WTC11 (cell line): ENCODE results near the gene APOL6. TPM values are rescaled to one million over a fixed set of nuclear protein-coding genes. Genes with fewer than 3 reads are reported as not detected.

Experiments used
- ATAC-seq: fragments of 200-7000 bp; cut with Tn5 transposase; 2 replicates; pipeline ENCODE4 v1.10.0; 2021; ENCODE audit warnings: mild to moderate bottlenecking, moderate library complexity
- Bru-seq: library from RNA; stranded (reverse); fragments of 400-500 nt; gene quantifications from one replicate; lab custom pipeline; 2021; lab: Mats Ljungman, UMichigan
- CTCF ChIA-PET: fragments of 300-600 bp; sonication (Branson Sonifier 250); formaldehyde crosslinking; loops from one replicate; lab custom pipeline; 2021; ENCODE audit warnings: antibody characterized with exemption; lab: Charles Lee
- POLR2A ChIA-PET: fragments of 350-600 bp; sonication (Branson Sonifier 250); formaldehyde crosslinking; loops from one replicate; lab custom pipeline; 2021; ENCODE audit warnings: antibody characterized with exemption; lab: Charles Lee
- DNase-seq: peaks from one replicate; pipeline ENCODE4 v3.0.0; 2021; ENCODE audit warnings: low spot score
- H3K27ac Mint-ChIP-seq: 2 replicates; pipeline ENCODE4 v1.8.0; 2021; ENCODE audit warnings: mixed read lengths
- H3K27me3 Mint-ChIP-seq: 2 replicates; pipeline ENCODE4 v1.8.0; 2021; ENCODE audit warnings: low read depth, mild to moderate bottlenecking, moderate library complexity, mixed read lengths
- H3K36me3 Mint-ChIP-seq: 2 replicates; pipeline ENCODE4 v1.8.0; 2021; ENCODE audit warnings: mixed read lengths
- H3K4me1 Mint-ChIP-seq: 2 replicates; pipeline ENCODE4 v1.8.0; 2022; ENCODE audit warnings: mixed read lengths
- H3K4me3 Mint-ChIP-seq: 2 replicates; pipeline ENCODE4 v1.8.0; 2021; ENCODE audit warnings: mild to moderate bottlenecking, moderate library complexity, mixed read lengths
- H3K9me3 Mint-ChIP-seq: 2 replicates; pipeline ENCODE4 v1.8.0; 2021; ENCODE audit warnings: mixed read lengths
- ATF1 ChIP-seq: sonication (generic); formaldehyde crosslinking; IDR thresholded peaks from 2 replicates; pipeline ENCODE4 v1.8.1; 2023; ENCODE audit warnings: mild to moderate bottlenecking, moderate library complexity, missing genetic modification reagents
- GABPB1 ChIP-seq: sonication (generic); formaldehyde crosslinking; IDR thresholded peaks from 2 replicates; pipeline ENCODE4 v1.8.1; 2023; ENCODE audit warnings: mild to moderate bottlenecking, missing genetic modification reagents
- ZNF317 ChIP-seq: sonication (generic); formaldehyde crosslinking; IDR thresholded peaks from 2 replicates; pipeline ENCODE4 v1.8.1; 2023; ENCODE audit warnings: low read depth, mild to moderate bottlenecking, moderate library complexity, missing genetic modification reagents, borderline replicate concordance
- ZNF423 ChIP-seq: fragments of 250-450 bp; sonication (Bioruptor Pico); IDR thresholded peaks from 2 replicates; pipeline ENCODE4 v2.1.2; 2022; ENCODE audit warnings: mild to moderate bottlenecking, moderate library complexity
- long read RNA-seq, 3 experiments: library from RNA in 1 of 3; library from capped mRNA in 1 of 3; library from polyadenylated mRNA in 1 of 3; unstranded in 2 of 3; stranded (forward) in 1 of 3; transcript quantifications; one replicate each; pipeline ENCODE4 v2.0.0, GENCODE V29; 2021
- total RNA-seq: library from RNA; stranded (reverse); gene quantifications from 3 replicates; pipeline ENCODE4 v1.2.3, GENCODE V29; 2021
- TF ChIP-seq, protein P1 (sequence below): sonication (generic); formaldehyde crosslinking; IDR thresholded peaks from 2 replicates; pipeline ENCODE4 v1.8.1; 2022; ENCODE audit warnings: mild to moderate bottlenecking, moderate library complexity, missing genetic modification reagents
- TF ChIP-seq, protein P2 (sequence below): fragments of 250-450 bp; sonication (Bioruptor Pico); IDR thresholded peaks from 2 replicates; pipeline ENCODE4 v1.9.0; 2021; ENCODE audit warnings: mild to moderate bottlenecking, borderline replicate concordance
- TF ChIP-seq, protein P3 (sequence below): sonication (generic); formaldehyde crosslinking; IDR thresholded peaks from 2 replicates; pipeline ENCODE4 v1.8.0; 2022; ENCODE audit warnings: mild to moderate bottlenecking, missing genetic modification reagents

Gene APOL6, protein sequence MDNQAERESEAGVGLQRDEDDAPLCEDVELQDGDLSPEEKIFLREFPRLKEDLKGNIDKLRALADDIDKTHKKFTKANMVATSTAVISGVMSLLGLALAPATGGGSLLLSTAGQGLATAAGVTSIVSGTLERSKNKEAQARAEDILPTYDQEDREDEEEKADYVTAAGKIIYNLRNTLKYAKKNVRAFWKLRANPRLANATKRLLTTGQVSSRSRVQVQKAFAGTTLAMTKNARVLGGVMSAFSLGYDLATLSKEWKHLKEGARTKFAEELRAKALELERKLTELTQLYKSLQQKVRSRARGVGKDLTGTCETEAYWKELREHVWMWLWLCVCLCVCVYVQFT
- total RNA-seq, result 0.17 to 0.27 TPM (median 0.21 TPM) in 3 replicates
- percentile 12 among the genes with signal in this experiment for Bru-seq, nascent RNA
- long read RNA-seq, experiment 1, result 0 reads
- long read RNA-seq, experiment 2, partial matches to known transcripts, result 0 of 1 reads
- long read RNA-seq, experiment 2, other reads (novel, unspliced or antisense), result 1 of 1 reads
- long read RNA-seq, experiment 3, result 0 reads

DNA sequence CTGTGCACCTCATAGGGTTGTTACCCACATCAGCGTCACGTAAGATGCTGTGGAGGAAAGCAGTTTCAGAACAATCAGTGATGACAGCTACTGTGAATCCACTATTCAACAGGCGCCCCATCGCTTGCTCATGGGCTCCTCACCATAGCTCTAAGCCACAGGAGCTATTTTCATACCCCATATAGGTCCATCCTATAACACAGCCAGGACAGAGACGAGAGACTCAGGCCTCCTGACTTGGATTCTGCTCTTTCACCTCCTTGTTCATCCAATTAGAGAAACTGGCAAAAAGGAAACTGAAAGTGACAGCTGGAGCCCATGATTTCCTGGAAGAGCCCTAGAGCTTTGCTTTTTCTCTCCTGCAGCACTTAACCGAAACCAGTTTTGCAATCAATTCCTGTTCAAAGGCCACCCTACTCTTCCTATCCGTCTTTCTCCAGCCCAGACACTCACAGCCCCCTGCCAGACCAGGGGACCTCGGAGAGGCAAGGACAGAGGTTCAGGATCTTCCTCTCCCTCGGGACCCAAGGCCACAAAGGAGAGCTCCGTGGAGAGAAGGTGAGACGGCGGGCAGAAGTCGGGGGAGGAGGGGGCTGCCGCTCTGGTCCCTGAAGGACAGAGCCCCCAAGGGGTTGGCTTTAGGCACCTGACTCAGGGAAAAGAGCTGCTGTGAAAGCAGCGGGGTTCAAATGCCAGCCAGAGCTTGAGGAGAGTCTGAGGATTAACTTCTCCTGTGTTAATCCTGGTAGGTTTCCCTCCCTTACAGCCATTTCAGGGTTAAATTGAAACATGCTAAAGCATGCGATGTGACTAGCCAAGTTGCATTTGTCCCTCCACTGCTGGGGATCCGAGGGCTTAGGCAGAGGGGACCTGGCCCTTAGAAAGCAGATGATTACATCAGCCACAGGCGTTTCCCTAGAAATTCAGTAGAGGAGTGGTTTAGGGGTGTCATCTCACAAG lies at the start of gene APOL6:
Gene APOL6, plus strand, starts transcription at position 381 of the 960 bp plus-strand sequence. CDS start 7,980 bp downstream, outside the sequence.
- POLR2A ChIA-PET, result interaction anchor here (0.6 to 0.7 kb wide), 2 partner anchors 16 to 27 kb away, joined by 3 to 5 read pairs; no protein-coding TSS in a partner anchor
- peaks cover 5% of the 10 kb centered on the region for H3K27me3 Mint-ChIP-seq
- H3K4me3 Mint-ChIP-seq, result no peak within 1 kb of the TSS

DNA sequence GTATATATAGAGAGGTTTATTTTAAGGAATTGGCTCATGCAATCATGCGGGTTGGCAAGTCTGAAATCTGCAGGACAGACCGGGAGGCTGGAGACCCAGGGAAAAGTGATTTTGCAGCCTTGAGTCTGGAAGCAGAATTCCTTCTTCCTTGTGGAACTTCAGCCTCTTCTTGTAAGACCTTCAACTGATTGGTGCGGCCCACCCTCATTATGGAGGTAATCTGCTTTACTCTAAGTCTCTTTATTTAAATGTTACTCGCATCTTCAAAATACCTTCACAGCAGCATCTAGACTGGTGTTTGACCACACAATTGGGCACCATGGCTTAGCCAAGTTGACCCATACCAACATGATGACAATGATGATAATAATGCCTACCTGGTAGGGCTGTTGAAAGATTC lies 48.9 kb upstream of the APOL6 start:
- CTCF ChIA-PET, result no interaction called here
- TF ChIP-seq, protein P1, sequence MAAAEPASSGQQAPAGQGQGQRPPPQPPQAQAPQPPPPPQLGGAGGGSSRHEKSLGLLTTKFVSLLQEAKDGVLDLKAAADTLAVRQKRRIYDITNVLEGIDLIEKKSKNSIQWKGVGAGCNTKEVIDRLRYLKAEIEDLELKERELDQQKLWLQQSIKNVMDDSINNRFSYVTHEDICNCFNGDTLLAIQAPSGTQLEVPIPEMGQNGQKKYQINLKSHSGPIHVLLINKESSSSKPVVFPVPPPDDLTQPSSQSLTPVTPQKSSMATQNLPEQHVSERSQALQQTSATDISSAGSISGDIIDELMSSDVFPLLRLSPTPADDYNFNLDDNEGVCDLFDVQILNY, result no peak
- Mint-ChIP-seq H3K4me1 (no peaks in the 10 kb centered on the region), H3K4me3 (no peak overlapping the region), H3K9me3 (no peaks in the 10 kb centered on the region), H3K27me3 (peaks cover 5% of the 10 kb centered on the region; the same call in 1 of the 2 replicates), H3K27ac (no peak overlapping the region), H3K36me3 (no peaks in the 10 kb centered on the region)
- ATAC-seq (no peak), DNase-seq (no peak)
- POLR2A ChIA-PET, result no interaction called here

More for the DNA sequence above, at the start of gene APOL6:
- TF ChIP-seq, protein P2, sequence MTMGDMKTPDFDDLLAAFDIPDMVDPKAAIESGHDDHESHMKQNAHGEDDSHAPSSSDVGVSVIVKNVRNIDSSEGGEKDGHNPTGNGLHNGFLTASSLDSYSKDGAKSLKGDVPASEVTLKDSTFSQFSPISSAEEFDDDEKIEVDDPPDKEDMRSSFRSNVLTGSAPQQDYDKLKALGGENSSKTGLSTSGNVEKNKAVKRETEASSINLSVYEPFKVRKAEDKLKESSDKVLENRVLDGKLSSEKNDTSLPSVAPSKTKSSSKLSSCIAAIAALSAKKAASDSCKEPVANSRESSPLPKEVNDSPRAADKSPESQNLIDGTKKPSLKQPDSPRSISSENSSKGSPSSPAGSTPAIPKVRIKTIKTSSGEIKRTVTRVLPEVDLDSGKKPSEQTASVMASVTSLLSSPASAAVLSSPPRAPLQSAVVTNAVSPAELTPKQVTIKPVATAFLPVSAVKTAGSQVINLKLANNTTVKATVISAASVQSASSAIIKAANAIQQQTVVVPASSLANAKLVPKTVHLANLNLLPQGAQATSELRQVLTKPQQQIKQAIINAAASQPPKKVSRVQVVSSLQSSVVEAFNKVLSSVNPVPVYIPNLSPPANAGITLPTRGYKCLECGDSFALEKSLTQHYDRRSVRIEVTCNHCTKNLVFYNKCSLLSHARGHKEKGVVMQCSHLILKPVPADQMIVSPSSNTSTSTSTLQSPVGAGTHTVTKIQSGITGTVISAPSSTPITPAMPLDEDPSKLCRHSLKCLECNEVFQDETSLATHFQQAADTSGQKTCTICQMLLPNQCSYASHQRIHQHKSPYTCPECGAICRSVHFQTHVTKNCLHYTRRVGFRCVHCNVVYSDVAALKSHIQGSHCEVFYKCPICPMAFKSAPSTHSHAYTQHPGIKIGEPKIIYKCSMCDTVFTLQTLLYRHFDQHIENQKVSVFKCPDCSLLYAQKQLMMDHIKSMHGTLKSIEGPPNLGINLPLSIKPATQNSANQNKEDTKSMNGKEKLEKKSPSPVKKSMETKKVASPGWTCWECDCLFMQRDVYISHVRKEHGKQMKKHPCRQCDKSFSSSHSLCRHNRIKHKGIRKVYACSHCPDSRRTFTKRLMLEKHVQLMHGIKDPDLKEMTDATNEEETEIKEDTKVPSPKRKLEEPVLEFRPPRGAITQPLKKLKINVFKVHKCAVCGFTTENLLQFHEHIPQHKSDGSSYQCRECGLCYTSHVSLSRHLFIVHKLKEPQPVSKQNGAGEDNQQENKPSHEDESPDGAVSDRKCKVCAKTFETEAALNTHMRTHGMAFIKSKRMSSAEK, result no peak
- TF ChIP-seq GABPB1 (CRISPR knock-in tag), result peak; percentile 92
- TF ChIP-seq, all 79 proteins: peak for 1
- no peak for DNase-seq
- Mint-ChIP-seq H3K9me3 (peaks cover 5% of the 10 kb centered on the region), H3K27ac (peak within 1 kb of the TSS; percentile 69; the same call in 1 of the 2 replicates), H3K4me1 (peaks cover 17% of the 10 kb centered on the region), H3K36me3 (peaks cover 3% of the 10 kb centered on the region)
- ATAC-seq, result peak; percentile 61
- CTCF ChIA-PET, result interaction anchor here (0.9 to 1.7 kb wide), 5 partner anchors 11 to 476 kb away, joined by 4 to 11 read pairs (median 7); no protein-coding TSS in a partner anchor

DNA sequence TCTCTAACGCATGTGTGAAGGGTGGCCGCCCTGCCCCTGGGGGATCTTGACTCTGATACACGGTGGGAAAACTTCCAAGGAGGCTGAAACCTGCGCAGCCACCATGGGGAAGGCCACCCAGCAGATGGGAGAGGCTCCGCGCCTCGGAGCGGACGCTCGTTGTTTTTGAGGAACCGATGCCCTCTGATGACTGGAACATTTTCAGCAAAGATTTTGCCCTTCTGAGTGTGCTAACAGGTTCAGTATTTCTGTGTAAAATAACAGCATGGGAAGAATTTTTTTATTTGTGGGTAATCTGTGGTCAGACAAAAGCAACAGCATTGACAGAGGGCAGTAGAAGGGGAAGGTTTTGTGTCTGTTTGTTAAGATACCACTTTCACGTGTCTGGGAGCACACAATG lies 47.8 kb upstream of the APOL6 start:
- 0 out of 2 replicates have a peak, but pooled peaks cover 5% of the 10 kb centered on the region for H3K27me3 Mint-ChIP-seq
- DNase-seq (no peak), ATAC-seq (no peak)
- POLR2A ChIA-PET, result no interaction called here
- no peaks in the 10 kb centered on the region for H3K36me3 Mint-ChIP-seq
- CTCF ChIA-PET, result no interaction called here
- no peak overlapping the region for H3K27ac Mint-ChIP-seq
- H3K9me3 Mint-ChIP-seq, result no peaks in the 10 kb centered on the region
- no peaks in the 10 kb centered on the region for H3K4me1 Mint-ChIP-seq
- no peak for TF ChIP-seq ZNF317
- TF ChIP-seq, protein P1, result no peak
- TF ChIP-seq ZNF423 (CRISPR knock-in tag), result no peak
- TF ChIP-seq, protein P3, sequence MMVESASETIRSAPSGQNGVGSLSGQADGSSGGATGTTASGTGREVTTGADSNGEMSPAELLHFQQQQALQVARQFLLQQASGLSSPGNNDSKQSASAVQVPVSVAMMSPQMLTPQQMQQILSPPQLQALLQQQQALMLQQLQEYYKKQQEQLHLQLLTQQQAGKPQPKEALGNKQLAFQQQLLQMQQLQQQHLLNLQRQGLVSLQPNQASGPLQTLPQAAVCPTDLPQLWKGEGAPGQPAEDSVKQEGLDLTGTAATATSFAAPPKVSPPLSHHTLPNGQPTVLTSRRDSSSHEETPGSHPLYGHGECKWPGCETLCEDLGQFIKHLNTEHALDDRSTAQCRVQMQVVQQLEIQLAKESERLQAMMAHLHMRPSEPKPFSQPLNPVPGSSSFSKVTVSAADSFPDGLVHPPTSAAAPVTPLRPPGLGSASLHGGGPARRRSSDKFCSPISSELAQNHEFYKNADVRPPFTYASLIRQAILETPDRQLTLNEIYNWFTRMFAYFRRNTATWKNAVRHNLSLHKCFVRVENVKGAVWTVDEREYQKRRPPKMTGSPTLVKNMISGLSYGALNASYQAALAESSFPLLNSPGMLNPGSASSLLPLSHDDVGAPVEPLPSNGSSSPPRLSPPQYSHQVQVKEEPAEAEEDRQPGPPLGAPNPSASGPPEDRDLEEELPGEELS (CRISPR knock-in tag), result no peak
- no peak for TF ChIP-seq ATF1 (CRISPR knock-in tag)
- H3K4me3 Mint-ChIP-seq, result no peak overlapping the region
